Fibroblast of the aortic adventitia (primary cell): ENCODE measurements around the gene NUP93. TPM values are rescaled to one million over a fixed set of nuclear protein-coding genes. Genes with fewer than 3 reads are reported as not detected.
A peak's percentile ranks its signal among the peaks of the same experiment; 100 is the strongest.

Experiments used
- DNase-seq: peaks from one replicate; pipeline ENCODE4 v3.0.0-alpha.2; 2010; ENCODE audit warnings: low read depth
- H3K4me3 ChIP-seq: 2 replicates; pipeline ENCODE4 v1.5.1; 2011; ENCODE audit warnings: low read depth, mild to moderate bottlenecking, control low read depth, low read length, moderate library complexity
- CTCF ChIP-seq: IDR thresholded peaks from 2 replicates; pipeline ENCODE4 v1.5.1; 2011; ENCODE audit warnings: mild to moderate bottlenecking, low read length, control low read depth, inconsistent platforms; ENCODE audit not compliant: insufficient read depth
- total RNA-seq: library from RNA; depleted of rRNA; stranded (reverse); fragments of >200 nt; gene quantifications from 2 replicates; pipeline ENCODE4 v1.2.3, GENCODE V29; 2012; ENCODE audit warnings: low replicate concordance

Gene NUP93
- total RNA-seq, 1 donor, result 45.5 TPM

- no peak overlapping the region for H3K4me3 ChIP-seq
- no peak for DNase-seq
- no peak for TF ChIP-seq CTCF
These were observed 18.9 kb downstream of the NUP93 start for GRCh38 chr16:56748826-56749225.

GRCh38 chr16:56749672-56750491, 20.0 kb downstream of the NUP93 start:
- TF ChIP-seq CTCF, result no peak
- DNase-seq, result peak; percentile 42
- H3K4me3 ChIP-seq, result no peak overlapping the region

DNA sequence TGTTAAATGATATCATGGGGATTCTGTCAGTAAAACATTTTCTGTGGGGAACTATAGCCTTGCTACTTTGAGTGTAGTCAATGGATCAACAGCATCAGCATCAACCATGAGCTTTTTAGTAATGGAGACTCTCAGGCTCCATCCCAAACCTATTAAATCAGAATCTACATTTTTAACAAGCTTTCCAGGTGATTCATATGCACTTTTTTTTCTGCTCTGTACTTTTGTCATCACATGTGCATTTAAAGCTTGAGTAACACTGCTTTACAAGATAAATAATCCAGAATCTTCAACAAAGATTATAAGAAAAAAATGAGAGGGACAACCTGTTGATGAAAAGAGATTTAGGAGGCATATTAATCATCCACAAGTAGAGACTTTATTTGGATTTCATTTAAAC, 23.5 kb downstream of the NUP93 start:
- peak; percentile 50 for DNase-seq
- H3K4me3 ChIP-seq, result no peak overlapping the region
- TF ChIP-seq CTCF, result no peak

- no peak for TF ChIP-seq CTCF
- H3K4me3 ChIP-seq, result no peak overlapping the region
- no peak for DNase-seq
These were observed 25.1 kb downstream of the NUP93 start for GRCh38 chr16:56755038-56755437.

- no peak overlapping the region for H3K4me3 ChIP-seq
- no peak for DNase-seq
- TF ChIP-seq CTCF, result no peak
These were observed 28.5 kb downstream of the NUP93 start for GRCh38 chr16:56758432-56758831.

- H3K4me3 ChIP-seq, result no peak overlapping the region
- no peak for TF ChIP-seq CTCF
- DNase-seq, result no peak
These were observed 29.0 kb downstream of the NUP93 start for GRCh38 chr16:56758930-56759329.
